LNCaP clone FGC (cell line): ENCODE data around the gene NUDC.

Experiments used
- DNase-seq: peaks from one replicate; pipeline ENCODE4 v3.0.0-alpha.2; 2011; ENCODE audit warnings: low read depth
- H3K4me3 ChIP-seq: 2 replicates; pipeline ENCODE4 v1.5.1; 2011; ENCODE audit warnings: mild to moderate bottlenecking, low read depth, low read length, control low read depth
- CTCF ChIP-seq: IDR thresholded peaks from 2 replicates; pipeline ENCODE4 v1.5.1; 2012; ENCODE audit warnings: mild to moderate bottlenecking; ENCODE audit not compliant: control insufficient read depth, insufficient read depth; ENCODE audit errors: extremely low read depth

The NUDC gene

DNA sequence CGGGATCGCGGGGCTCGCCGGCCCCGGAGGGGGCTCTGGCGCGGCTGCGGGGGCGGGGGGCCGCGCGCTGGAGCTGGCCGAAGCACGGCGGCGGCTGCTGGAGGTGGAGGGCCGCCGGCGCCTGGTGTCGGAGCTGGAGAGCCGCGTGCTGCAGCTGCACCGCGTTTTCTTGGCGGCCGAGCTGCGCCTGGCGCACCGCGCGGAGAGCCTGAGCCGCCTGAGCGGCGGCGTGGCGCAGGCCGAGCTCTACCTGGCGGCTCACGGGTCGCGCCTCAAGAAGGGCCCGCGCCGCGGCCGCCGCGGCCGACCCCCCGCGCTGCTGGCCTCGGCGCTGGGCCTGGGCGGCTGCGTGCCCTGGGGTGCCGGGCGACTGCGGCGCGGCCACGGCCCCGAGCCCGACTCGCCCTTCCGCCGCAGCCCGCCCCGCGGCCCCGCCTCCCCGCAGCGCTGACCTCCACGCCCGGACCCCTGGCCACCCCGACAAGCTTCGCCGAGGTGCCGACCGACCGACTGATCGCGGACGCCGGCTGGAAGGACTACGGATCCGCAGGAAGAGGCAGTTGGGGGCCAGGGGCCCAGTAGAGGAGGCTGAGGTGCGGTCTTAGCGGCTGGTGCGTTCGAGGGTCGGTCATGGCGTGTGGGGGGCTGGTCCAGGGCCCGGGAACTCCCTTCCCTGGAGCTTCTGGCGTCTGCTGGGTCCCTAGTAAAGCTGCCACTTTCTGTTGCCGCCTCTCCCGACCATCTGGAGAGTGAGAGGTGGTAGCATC, 72.7 kb downstream of the NUDC start:
- no peak for DNase-seq
- H3K4me3 ChIP-seq, result peak overlapping the region; percentile 59
- TF ChIP-seq CTCF, result no peak

GRCh38 chr1:26994787-26995517, 73.4 kb downstream of the NUDC start:
- TF ChIP-seq CTCF, result no peak
- DNase-seq, result no peak

GRCh38 chr1:26996024-26996423, 74.5 kb downstream of the NUDC start:
- TF ChIP-seq CTCF, result no peak
- no peak overlapping the region for H3K4me3 ChIP-seq
- no peak for DNase-seq

More at GRCh38 chr1:26994787-26995517, 73.4 kb downstream of the NUDC start:
- peak overlapping the region; percentile 59 for H3K4me3 ChIP-seq
